Measurements from ENCODE around the gene RAI14.

DNA sequence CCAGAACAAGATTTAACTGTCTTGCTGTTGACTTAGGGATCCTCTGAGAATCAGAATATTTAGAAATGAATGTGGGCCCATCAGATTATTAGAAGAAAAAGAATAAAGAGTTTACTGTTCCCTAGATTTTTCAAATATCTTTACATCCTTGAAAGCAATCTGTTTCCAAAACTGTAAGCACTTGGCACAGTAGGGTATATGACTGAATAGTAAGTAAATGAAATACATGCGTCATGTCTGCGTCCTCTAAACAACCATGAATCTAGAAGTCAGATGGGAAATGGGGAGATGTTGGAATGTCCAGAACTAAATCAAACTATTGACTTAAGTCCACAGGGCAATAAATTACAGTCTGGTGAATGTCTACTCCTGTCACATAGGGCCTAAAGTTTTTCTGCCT, 209.0 kb downstream of the RAI14 start:
- TF ChIP-seq, protein P1, sequence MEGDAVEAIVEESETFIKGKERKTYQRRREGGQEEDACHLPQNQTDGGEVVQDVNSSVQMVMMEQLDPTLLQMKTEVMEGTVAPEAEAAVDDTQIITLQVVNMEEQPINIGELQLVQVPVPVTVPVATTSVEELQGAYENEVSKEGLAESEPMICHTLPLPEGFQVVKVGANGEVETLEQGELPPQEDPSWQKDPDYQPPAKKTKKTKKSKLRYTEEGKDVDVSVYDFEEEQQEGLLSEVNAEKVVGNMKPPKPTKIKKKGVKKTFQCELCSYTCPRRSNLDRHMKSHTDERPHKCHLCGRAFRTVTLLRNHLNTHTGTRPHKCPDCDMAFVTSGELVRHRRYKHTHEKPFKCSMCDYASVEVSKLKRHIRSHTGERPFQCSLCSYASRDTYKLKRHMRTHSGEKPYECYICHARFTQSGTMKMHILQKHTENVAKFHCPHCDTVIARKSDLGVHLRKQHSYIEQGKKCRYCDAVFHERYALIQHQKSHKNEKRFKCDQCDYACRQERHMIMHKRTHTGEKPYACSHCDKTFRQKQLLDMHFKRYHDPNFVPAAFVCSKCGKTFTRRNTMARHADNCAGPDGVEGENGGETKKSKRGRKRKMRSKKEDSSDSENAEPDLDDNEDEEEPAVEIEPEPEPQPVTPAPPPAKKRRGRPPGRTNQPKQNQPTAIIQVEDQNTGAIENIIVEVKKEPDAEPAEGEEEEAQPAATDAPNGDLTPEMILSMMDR (IDR thresholded peaks at IDR 0.05; ENCODE audit: extremely low read depth in 1 of 2, insufficient read depth in 1 of 2, low read depth in 1 of 2, low read length in 2 of 2): no peak
- TF ChIP-seq, protein P2, sequence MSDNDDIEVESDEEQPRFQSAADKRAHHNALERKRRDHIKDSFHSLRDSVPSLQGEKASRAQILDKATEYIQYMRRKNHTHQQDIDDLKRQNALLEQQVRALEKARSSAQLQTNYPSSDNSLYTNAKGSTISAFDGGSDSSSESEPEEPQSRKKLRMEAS (IDR thresholded peaks at IDR 0.05; ENCODE audit: insufficient read depth, insufficient read length): no peak
- TF ChIP-seq POLR2A (IDR thresholded peaks at IDR 0.05; ENCODE audit: low read depth, low read length) (no peak), POLR2AphosphoS5 (IDR thresholded peaks at IDR 0.05; ENCODE audit: insufficient read depth, low read depth, low read length) (no peak), JUN (IDR thresholded peaks at IDR 0.05; ENCODE audit: borderline replicate concordance, insufficient read depth, insufficient read length, low read depth) (no peak), EZH2 (IDR thresholded peaks at IDR 0.05; ENCODE audit: borderline replicate concordance, low read depth, low read length, severe bottlenecking) (no peak), FOS (IDR thresholded peaks at IDR 0.05; ENCODE audit: borderline replicate concordance, insufficient read depth, low read length) (no peak)

Measured in endothelial cell of umbilical vein (primary cell).